H1 (cell line): ENCODE measurements around the gene ZNF300. TPM values are rescaled to one million over a fixed set of nuclear protein-coding genes. Genes with fewer than 3 reads are reported as not detected.

Experiments used
- CTCF ChIA-PET: fragments of 300-600 bp; sonication (Branson Sonifier 250); formaldehyde crosslinking; loops from one replicate; lab custom pipeline; 2021; ENCODE audit not compliant: partially characterized antibody; lab: Charles Lee
- POLR2A ChIA-PET: fragments of 300-600 bp; sonication (Branson Sonifier 250); formaldehyde crosslinking; loops from one replicate; lab custom pipeline; 2021; ENCODE audit warnings: inconsistent platforms; ENCODE audit not compliant: partially characterized antibody; lab: Charles Lee
- DNase-seq, 2 experiments: peaks; one replicate each; pipeline versions ENCODE4 v3.0.0 to v3.0.0-alpha.2; 2010 to 2022; ENCODE audit warnings: low spot score in 2 of 2, low read depth in 1 of 2, mixed read lengths in 1 of 2
- FAIRE-seq: peaks from 2 replicates; lab custom pipeline; 2011; peaks lifted over from hg19 to GRCh38; lab: Jason Lieb, UNC
- H2AFZ ChIP-seq: 2 replicates; pipeline ENCODE4 v1.8.1; 2012; ENCODE audit warnings: low read length, inconsistent platforms
- H2AK5ac ChIP-seq: 2 replicates; pipeline ENCODE4 v1.6.1; 2013; ENCODE audit warnings: low read depth, low read length
- H2BK120ac ChIP-seq: replicated peaks from 2 replicates; pipeline ENCODE3; 2013; ENCODE audit warnings: low read depth, low read length, inconsistent platforms
- H2BK12ac ChIP-seq: 2 replicates; pipeline ENCODE4 v1.6.1; 2013; ENCODE audit warnings: low read depth, low read length
- H2BK15ac ChIP-seq: 2 replicates; pipeline ENCODE4 v1.6.1; 2013; ENCODE audit warnings: low read length
- H2BK20ac ChIP-seq: 2 replicates; pipeline ENCODE4 v1.6.1; 2013; ENCODE audit warnings: low read length
- H2BK5ac ChIP-seq: 2 replicates; pipeline ENCODE4 v1.6.1; 2013; ENCODE audit warnings: low read depth, low read length
- H3K14ac ChIP-seq: 2 replicates; pipeline ENCODE4 v1.6.1; 2013; ENCODE audit warnings: inconsistent platforms; ENCODE audit not compliant: insufficient read length
- H3K18ac ChIP-seq: 2 replicates; pipeline ENCODE4 v1.6.1; 2013; ENCODE audit warnings: low read length; ENCODE audit errors: extremely low read depth
- H3K23ac ChIP-seq: 2 replicates; pipeline ENCODE4 v1.6.1; 2013; ENCODE audit warnings: inconsistent platforms; ENCODE audit not compliant: insufficient read length
- H3K23me2 ChIP-seq: 2 replicates; pipeline ENCODE4 v1.6.1; 2013; ENCODE audit warnings: low read depth, low read length
- H3K27ac ChIP-seq: 2 replicates; pipeline ENCODE4 v1.6.1; 2011; ENCODE audit warnings: low read depth, low read length, inconsistent platforms
- H3K27me3 ChIP-seq, 4 experiments: replicated peaks in 1 of 4; 1 replicate in 1 of 4; 2 replicates in 3 of 4; pipeline versions ENCODE4 v1.6.1 to v1.8.1; 2011 to 2013; ENCODE audit warnings: low read length in 3 of 4, mild to moderate bottlenecking in 3 of 4, inconsistent platforms in 2 of 4, mixed read lengths in 2 of 4, moderate library complexity in 1 of 4; ENCODE audit not compliant: control insufficient read depth in 3 of 4, insufficient read depth in 3 of 4; ENCODE audit errors: extremely low read depth in 1 of 4
- H3K36me3 ChIP-seq, 4 experiments: 2 replicates each; pipeline versions ENCODE4 v1.6.1 to v1.8.1; 2011 to 2013; ENCODE audit warnings: mild to moderate bottlenecking in 4 of 4, low read length in 3 of 4, moderate library complexity in 2 of 4, control low read depth in 1 of 4, inconsistent platforms in 1 of 4; ENCODE audit not compliant: insufficient read depth in 4 of 4, control insufficient read depth in 2 of 4
- H3K4ac ChIP-seq: replicated peaks from 2 replicates; pipeline ENCODE3; 2013; ENCODE audit warnings: low read length, low read depth, mixed read lengths, inconsistent platforms; ENCODE audit not compliant: insufficient read length
- H3K4me1 ChIP-seq, 4 experiments: replicated peaks in 1 of 4; 1 replicate in 1 of 4; 2 replicates in 3 of 4; pipeline versions ENCODE4 v1.6.1 to v1.8.1; 2011 to 2013; ENCODE audit warnings: low read length in 3 of 4, inconsistent platforms in 2 of 4, mixed read lengths in 1 of 4; ENCODE audit not compliant: insufficient read depth in 4 of 4, control insufficient read depth in 3 of 4
- H3K4me2 ChIP-seq, 2 experiments: 2 replicates each; pipeline versions ENCODE4 v1.6.1 to v1.8.1; 2011 to 2013; ENCODE audit warnings: low read depth in 2 of 2, low read length in 2 of 2, control low read depth in 1 of 2, inconsistent platforms in 1 of 2, mild to moderate bottlenecking in 1 of 2; ENCODE audit not compliant: insufficient read depth in 1 of 2
- H3K4me3 ChIP-seq, 4 experiments: fragments of 200-600, 300-600 bp in 1 of 4; sonication (generic), shearing (Covaris generic), sonication (Bioruptor Twin) in 1 of 4; 2 replicates each; pipeline versions ENCODE4 v1.5.1 to v1.8.1; 2011 to 2016; ENCODE audit warnings: low read length in 4 of 4, low read depth in 3 of 4, control low read depth in 2 of 4, inconsistent platforms in 2 of 4, mild to moderate bottlenecking in 2 of 4, mixed read lengths in 1 of 4, moderate library complexity in 1 of 4; ENCODE audit not compliant: insufficient read depth in 2 of 4; ENCODE audit errors: extremely low read depth in 1 of 4
- H3K56ac ChIP-seq: replicated peaks from 2 replicates; pipeline ENCODE3; 2013; ENCODE audit warnings: low read depth, mild to moderate bottlenecking, mixed read lengths, low read length, inconsistent platforms; ENCODE audit not compliant: insufficient read length
- H3K79me1 ChIP-seq: 2 replicates; pipeline ENCODE4 v1.6.1; 2013; ENCODE audit warnings: low read depth, low read length, control low read depth
- H3K79me2 ChIP-seq, 2 experiments: 2 replicates each; pipeline versions ENCODE4 v1.6.1 to v1.8.1; 2012 to 2013; ENCODE audit warnings: low read length in 2 of 2, mild to moderate bottlenecking in 2 of 2, inconsistent platforms in 1 of 2; ENCODE audit not compliant: insufficient read depth in 2 of 2, control insufficient read depth in 1 of 2
- H3K9ac ChIP-seq, 4 experiments: replicated peaks in 1 of 4; 1 replicate in 1 of 4; 2 replicates in 3 of 4; pipeline versions ENCODE4 v1.6.1 to v1.8.1; 2011 to 2013; ENCODE audit warnings: low read depth in 3 of 4, low read length in 3 of 4, control low read depth in 2 of 4, mild to moderate bottlenecking in 2 of 4, moderate library complexity in 2 of 4, inconsistent platforms in 1 of 4; ENCODE audit errors: extremely low read depth in 1 of 4
- H3K9me3 ChIP-seq, 2 experiments: 2 replicates each; pipeline versions ENCODE4 v1.6.1 to v1.8.1; 2012 to 2013; ENCODE audit warnings: mild to moderate bottlenecking in 2 of 2, moderate library complexity in 2 of 2, control low read depth in 1 of 2, inconsistent platforms in 1 of 2, low read depth in 1 of 2, low read length in 1 of 2, mixed read lengths in 1 of 2; ENCODE audit not compliant: insufficient read depth in 2 of 2
- H4K20me1 ChIP-seq, 2 experiments: replicated peaks in 1 of 2; 2 replicates each; pipeline versions ENCODE3 to v1.8.1; 2011 to 2013; ENCODE audit warnings: inconsistent platforms in 2 of 2, low read length in 2 of 2, mild to moderate bottlenecking in 1 of 2; ENCODE audit not compliant: insufficient read depth in 2 of 2, control insufficient read depth in 1 of 2
- H4K5ac ChIP-seq: 2 replicates; pipeline ENCODE4 v1.6.1; 2013; ENCODE audit warnings: low read length, low read depth, mixed read lengths, inconsistent platforms; ENCODE audit not compliant: insufficient read length
- H4K8ac ChIP-seq: 2 replicates; pipeline ENCODE4 v1.8.0; 2013; ENCODE audit warnings: mild to moderate bottlenecking, moderate library complexity, low read length, inconsistent platforms; ENCODE audit not compliant: insufficient read depth; ENCODE audit errors: extremely low read depth
- H4K91ac ChIP-seq: replicated peaks from 2 replicates; pipeline ENCODE3; 2013; ENCODE audit warnings: low read length, mixed read lengths, inconsistent platforms; ENCODE audit not compliant: insufficient read length
- BRCA1 ChIP-seq: IDR thresholded peaks from 2 replicates; pipeline ENCODE4 v1.6.1; 2012; ENCODE audit warnings: low read depth, low read length, improper control_type of control experiment
- CBX5 ChIP-seq: fragments of 300-800, 300-1000 bp; sonication (generic); IDR thresholded peaks from 2 replicates; pipeline ENCODE4 v1.7.1; 2016; ENCODE audit warnings: antibody characterized with exemption, low read length, low read depth
- CHD2 ChIP-seq: IDR thresholded peaks from 2 replicates; pipeline ENCODE4 v1.6.1; 2012; ENCODE audit warnings: low read length, improper control_type of control experiment
- EZH2 ChIP-seq: fragments of 200-600 bp; sonication (generic); IDR thresholded peaks from 2 replicates; pipeline ENCODE4 v1.7.1; 2012; ENCODE audit warnings: low read depth, mild to moderate bottlenecking, moderate library complexity, low read length, inconsistent platforms; ENCODE audit not compliant: severe bottlenecking
- GTF2F1 ChIP-seq: IDR thresholded peaks from 2 replicates; pipeline ENCODE4 v1.6.1; 2012; ENCODE audit warnings: low read depth, low read length, improper control_type of control experiment, borderline replicate concordance
- HDAC2 ChIP-seq, 2 experiments: fragments of 300-600 bp in 1 of 2; sonication (generic) in 1 of 2; IDR thresholded peaks; 2 replicates each; pipeline ENCODE4 v1.6.1; 2011 to 2012; ENCODE audit warnings: low read depth in 2 of 2, low read length in 2 of 2, mild to moderate bottlenecking in 2 of 2, moderate library complexity in 2 of 2, borderline replicate concordance in 1 of 2, inconsistent platforms in 1 of 2
- HDAC6 ChIP-seq: IDR thresholded peaks from one replicate; pipeline ENCODE4 v1.7.1; 2012; ENCODE audit warnings: low read depth, mild to moderate bottlenecking, inconsistent platforms, low read length, moderate library complexity
- JUND ChIP-seq: IDR thresholded peaks from 2 replicates; pipeline ENCODE4 v1.6.1; 2011; ENCODE audit warnings: mild to moderate bottlenecking, improper control_type of control experiment, low read length
- PHF8 ChIP-seq: fragments of 200-600 bp; sonication (generic); conservative IDR thresholded peaks from 2 replicates; pipeline ENCODE4 v1.7.1; 2012; ENCODE audit warnings: low read depth, mild to moderate bottlenecking, inconsistent platforms, low read length, moderate library complexity
- POU5F1 ChIP-seq: IDR thresholded peaks from 2 replicates; pipeline ENCODE4 v1.6.1; 2011; ENCODE audit warnings: low read depth, mild to moderate bottlenecking, low read length, moderate library complexity
- RFX5 ChIP-seq: IDR thresholded peaks from 2 replicates; pipeline ENCODE4 v1.6.1; 2011; ENCODE audit warnings: low read depth, low read length, improper control_type of control experiment, borderline replicate concordance
- RNF2 ChIP-seq: fragments of 200-900, 300-1000 bp; sonication (generic); IDR thresholded peaks from 2 replicates; pipeline ENCODE4 v1.7.1; 2016; ENCODE audit warnings: borderline replicate concordance, low read depth, mild to moderate bottlenecking, antibody characterized with exemption, low read length; ENCODE audit not compliant: poor library complexity, severe bottlenecking; ENCODE audit errors: missing control alignments
- SAP30 ChIP-seq: fragments of 300-600 bp; sonication (generic); IDR thresholded peaks from 2 replicates; pipeline ENCODE4 v1.7.1; 2012; ENCODE audit warnings: low read length, moderate library complexity, mild to moderate bottlenecking, inconsistent platforms; ENCODE audit not compliant: insufficient read depth, insufficient replicate concordance
- SIX5 ChIP-seq: IDR thresholded peaks from 2 replicates; pipeline ENCODE4 v1.6.1; 2011; ENCODE audit warnings: mild to moderate bottlenecking, low read depth, low read length
- TAF7 ChIP-seq: optimal IDR thresholded peaks from 2 replicates; pipeline ENCODE3; 2011; ENCODE audit warnings: low read depth, mild to moderate bottlenecking, inconsistent platforms, low read length, moderate library complexity, borderline replicate concordance
- polyA plus RNA-seq, 7 experiments: library from polyadenylated mRNA; depleted of rRNA in 3 of 7; stranded (reverse) in 5 of 7; unstranded in 2 of 7; fragments of >200 nt in 5 of 7; fragments of 200-250 nt in 2 of 7; gene quantifications; 1 replicate in 5 of 7; 2 replicates in 1 of 7; 4 replicates in 1 of 7; pipeline versions ENCODE4 v1.2.1 to v1.2.3, GENCODE V29; 2011 to 2013; ENCODE audit warnings: missing spikeins in 2 of 7, mixed read lengths in 2 of 7
- total RNA-seq: library from RNA; stranded (reverse); fragmentation: NEBNext Ultra II Directional; extraction: Animal tissue kit (Norgen Biotek cat#: 25700); gene quantifications from 2 replicates; pipeline ENCODE4 v1.2.1, GENCODE V29; 2021

The ZNF300 gene
- total and polyA plus RNA-seq, 2 of the 8 experiments (the other 6 are each of a cell fraction or from before 2014, with no cell fraction given): 6.7 to 15.8 TPM

GRCh38 chr5:150879358-150879757 lies 25.4 kb downstream of the ZNF300 start:
- Histone ChIP-seq H4K20me1 (no peaks in the 10 kb centered on the region), H3K79me2 (no peaks in the 10 kb centered on the region)
- CTCF ChIA-PET: interaction anchor here (0.5 to 1.3 kb wide), 3 partner anchors 110 to 441 kb away, joined by 3 to 4 read pairs (median 4); no protein-coding TSS in a partner anchor
- TF ChIP-seq CBX5: no peak
- TF ChIP-seq EZH2: no peak
- TF ChIP-seq RFX5: no peak
- no peak for TF ChIP-seq SIX5
- no peak for TF ChIP-seq JUND
- no peak for TF ChIP-seq PHF8
- no peak for TF ChIP-seq RNF2
- TF ChIP-seq SAP30: no peak
- no peak for TF ChIP-seq HDAC2 (IDR thresholded peaks at IDR 0.05; ENCODE audit: borderline replicate concordance in 1 of 2, low read depth in 2 of 2, low read length in 2 of 2)
- TF ChIP-seq HDAC6: no peak
- no peak for TF ChIP-seq CHD2
- TF ChIP-seq BRCA1: no peak
- TF ChIP-seq GTF2F1: no peak
- no peak for TF ChIP-seq POU5F1
- no peak for TF ChIP-seq TAF7

More at GRCh38 chr5:150879358-150879757, 25.4 kb downstream of the ZNF300 start:
- Histone ChIP-seq H2AK5ac (no peak overlapping the region), H4K8ac (no peak overlapping the region), H3K79me1 (no peaks in the 10 kb centered on the region), H2BK15ac (no peak overlapping the region), H3K23ac (no peak overlapping the region), H3K4ac (no peak overlapping the region), H3K27me3 (no peaks in the 10 kb centered on the region), H4K5ac (no peak overlapping the region), H3K23me2 (no peaks in the 10 kb centered on the region), H2BK20ac (no peak overlapping the region), H3K18ac (no peak overlapping the region), H3K14ac (no peak overlapping the region), H3K9me3 (peaks cover 42 to 58% of the 10 kb centered on the region in 2 experiments), H3K36me3 (no peaks in the 10 kb centered on the region), H2BK120ac (no peak overlapping the region), H2BK12ac (no peak overlapping the region), H2BK5ac (no peak overlapping the region), H3K56ac (no peak overlapping the region), H3K4me2 (no peak overlapping the region), H4K91ac (no peak overlapping the region), H3K27ac (no peak overlapping the region), H3K4me3 (no peak overlapping the region), H3K4me1 (no peaks in the 10 kb centered on the region), H2AFZ (no peak overlapping the region), H3K9ac (no peak overlapping the region)
- POLR2A ChIA-PET: interaction anchor here (1.1 kb wide), 1 partner anchor 9 kb away, joined by 3 read pairs; no protein-coding TSS in a partner anchor
- FAIRE-seq (no peak), DNase-seq (no peak)
